ENCODE measurements around the gene MPI.
A peak's percentile ranks its signal among the peaks of the same experiment; 100 is the strongest.
"Not testable (repeated sequence)": the region's sequence is repeated elsewhere in the genome, so short reads cannot be mapped to it uniquely, and the experiment has no call there.

Gene MPI

GRCh38 chr15:74891469-74891868, 1.6 kb downstream of the MPI start:
- no peak for DNase-seq (ENCODE audit: low read depth)

DNA sequence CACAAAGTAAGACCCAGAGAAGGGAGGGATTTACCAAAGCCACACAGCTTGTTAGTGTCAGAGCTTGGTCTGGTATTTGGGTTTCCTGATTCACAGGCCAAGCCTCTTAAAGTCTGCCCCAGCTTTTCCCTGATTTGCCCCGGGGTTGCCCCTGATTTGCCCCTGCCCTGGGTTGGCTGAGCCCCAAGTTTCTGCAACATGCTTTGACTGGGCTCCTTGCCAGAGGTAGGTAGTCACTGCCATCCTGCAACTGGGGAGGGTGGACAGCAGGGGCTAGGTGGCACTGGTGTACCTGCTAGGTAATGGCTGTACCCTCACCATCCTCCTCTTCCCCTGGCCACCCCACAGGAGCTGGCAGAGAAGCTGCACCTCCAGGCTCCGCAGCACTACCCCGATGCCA, 2.5 kb downstream of the MPI start:
- no peak for DNase-seq (ENCODE audit: low read depth)

- DNase-seq (ENCODE audit: low read depth) = no peak
These were observed 3.1 kb downstream of the MPI start for GRCh38 chr15:74892931-74893330.

- no peak for DNase-seq (ENCODE audit: low read depth)
These were observed 3.8 kb downstream of the MPI start for GRCh38 chr15:74893627-74894026.

- not testable (repeated sequence) for DNase-seq (ENCODE audit: low read depth)
These were observed 4.5 kb downstream of the MPI start for GRCh38 chr15:74894383-74894782.

DNA sequence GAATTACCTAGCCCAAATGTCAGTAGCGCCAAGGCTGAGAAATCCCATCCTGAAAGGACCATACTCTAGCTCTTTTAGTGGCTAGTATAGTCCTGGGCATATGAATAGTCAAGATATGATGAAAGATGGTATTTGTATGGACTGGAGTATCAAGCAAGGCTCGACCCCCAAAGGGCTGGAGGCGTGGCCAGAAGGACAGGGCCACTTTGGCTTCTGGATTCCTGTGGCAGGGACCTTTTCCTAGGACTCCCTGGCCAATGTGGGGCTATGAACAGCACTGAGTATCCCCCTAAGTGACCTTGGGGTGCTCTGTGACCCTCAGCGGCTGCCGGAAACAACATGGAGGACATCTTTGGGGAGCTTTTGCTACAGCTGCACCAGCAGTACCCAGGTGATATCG, 6.0 kb downstream of the MPI start:
- no peak for DNase-seq (ENCODE audit: low read depth)

DNA sequence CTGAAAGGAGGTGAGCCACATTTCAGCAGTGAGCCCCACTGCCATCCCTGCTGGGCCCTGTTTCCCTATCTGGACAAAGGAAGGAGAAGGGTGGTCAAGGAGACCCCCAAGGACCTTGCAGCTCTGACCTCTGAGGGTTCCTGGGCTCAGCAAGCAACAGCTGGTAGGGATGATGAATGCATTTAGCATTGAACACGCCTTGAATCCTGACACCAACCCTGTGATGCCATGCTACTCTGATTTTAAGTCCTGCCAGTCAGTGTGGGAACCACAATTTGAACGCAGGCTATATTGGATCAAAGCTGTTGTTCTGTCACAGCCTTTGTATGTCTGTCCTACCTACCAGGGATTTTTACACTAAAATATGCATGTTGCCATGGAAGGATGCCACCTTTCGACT, 6.5 kb downstream of the MPI start:
- no peak for DNase-seq (ENCODE audit: low read depth)

DNA sequence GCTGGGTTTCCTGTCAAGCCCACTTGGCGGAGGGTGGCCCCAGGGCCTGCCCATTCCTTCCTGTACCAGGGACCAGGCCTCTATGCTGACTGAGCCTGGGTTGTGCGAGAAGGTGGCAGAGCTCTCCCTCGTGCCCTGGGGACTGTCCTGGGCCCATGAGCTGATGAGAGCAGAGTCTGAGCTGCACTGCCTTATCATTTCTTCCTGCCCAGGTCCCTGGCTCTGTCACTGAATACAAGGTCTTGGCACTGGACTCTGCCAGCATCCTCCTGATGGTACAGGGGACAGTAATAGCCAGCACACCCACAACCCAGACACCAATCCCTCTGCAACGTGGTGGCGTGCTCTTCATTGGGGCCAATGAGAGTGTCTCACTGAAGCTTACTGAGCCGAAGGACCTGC, 7.5 kb downstream of the MPI start:
- no peak for DNase-seq (ENCODE audit: low read depth)

GRCh38 chr15:74901612-74902063, 11.8 kb downstream of the MPI start:
- peak; percentile 27 for DNase-seq (ENCODE audit: low read depth)

DNA sequence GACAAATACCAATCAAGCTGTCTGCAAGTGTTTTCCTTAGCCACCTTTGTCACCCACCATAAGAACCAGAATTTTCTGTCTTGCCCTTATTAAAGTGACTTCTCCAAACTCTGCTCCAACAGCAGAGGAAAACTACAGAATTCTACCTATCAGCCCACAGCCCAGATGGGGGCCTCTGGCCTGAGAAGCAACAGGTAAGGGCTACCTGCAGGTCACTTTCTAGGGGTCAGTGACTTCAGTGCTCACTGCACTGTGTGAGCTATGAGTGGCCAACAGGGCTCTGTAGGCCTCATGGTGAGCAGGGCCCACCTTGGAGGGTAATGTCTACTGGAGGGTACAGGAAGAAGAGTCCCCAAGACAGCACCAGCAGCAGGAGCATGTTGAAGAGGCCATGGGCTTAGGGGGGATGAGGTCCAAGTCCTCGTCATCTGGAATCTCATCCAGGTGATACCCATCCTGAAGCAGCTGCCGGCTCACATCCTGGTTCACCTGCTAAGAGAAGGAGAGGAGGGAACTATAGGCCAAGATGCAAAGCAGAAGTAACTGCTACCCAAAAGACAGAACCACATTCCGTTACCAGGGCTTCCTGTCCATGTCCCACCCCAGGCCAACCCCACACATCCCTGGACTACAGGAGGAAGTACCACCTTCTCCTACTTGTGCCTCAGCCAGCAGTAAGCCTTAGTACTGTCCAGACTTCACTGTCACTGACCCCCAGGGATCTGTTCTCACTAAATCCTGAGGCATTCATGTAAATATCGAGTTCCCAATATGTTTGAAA, 12.6 kb downstream of the MPI start:
- no peak for DNase-seq (ENCODE audit: low read depth)

- no peak for DNase-seq (ENCODE audit: low read depth)
These were observed 13.8 kb downstream of the MPI start for GRCh38 chr15:74903676-74904075.

GRCh38 chr15:74904190-74904805, 14.5 kb downstream of the MPI start:
- DNase-seq (ENCODE audit: low read depth) = no peak

GRCh38 chr15:74906067-74906449, 16.2 kb downstream of the MPI start:
- no peak for DNase-seq (ENCODE audit: low read depth)

DNA sequence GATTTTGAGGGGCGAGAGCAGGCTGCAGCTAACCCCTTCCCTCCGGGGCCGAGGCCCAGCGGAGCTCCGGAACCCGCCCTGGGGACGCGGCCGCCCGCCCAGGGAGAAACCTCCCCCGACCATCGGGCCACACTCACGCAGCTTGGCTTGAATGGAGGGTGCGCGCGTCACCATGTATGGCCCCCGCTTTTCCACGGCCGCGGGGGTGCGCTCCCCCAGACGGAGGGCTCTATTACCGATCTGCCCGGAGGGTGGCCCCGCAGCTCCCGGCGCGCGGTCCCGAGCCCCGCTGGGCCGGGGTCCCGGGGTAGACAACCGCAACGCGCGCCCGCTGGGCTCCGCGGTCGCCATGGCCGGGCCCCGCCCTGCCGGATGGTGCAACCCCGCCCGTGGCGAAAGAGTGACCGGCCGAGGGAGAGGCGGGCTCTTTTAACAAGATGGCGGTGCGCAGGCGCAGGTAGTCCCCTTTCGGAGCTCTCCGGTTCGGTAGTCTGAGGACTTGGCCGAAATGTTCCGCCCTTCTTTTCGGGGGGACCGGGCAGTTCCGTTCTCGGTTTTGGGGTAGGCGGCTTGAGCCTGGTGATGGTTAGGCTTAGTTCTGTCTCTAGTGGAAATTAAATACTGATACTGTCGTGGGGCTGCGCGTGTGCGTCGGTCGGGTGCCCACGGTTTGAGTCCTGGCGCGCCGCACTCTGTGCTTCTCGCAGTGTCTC, 16.8 kb downstream of the MPI start, which contains the start of gene FAM219B:
FAM219B (minus strand) TSS at position 402 of the 713 bp plus-strand sequence; CDS start at position 351, 51 bp downstream.
- peak; percentile 74 for DNase-seq (ENCODE audit: low read depth)

GRCh38 chr15:74907163-74907870, 17.5 kb downstream of the MPI start:
- no peak for DNase-seq (ENCODE audit: low read depth)

DNA sequence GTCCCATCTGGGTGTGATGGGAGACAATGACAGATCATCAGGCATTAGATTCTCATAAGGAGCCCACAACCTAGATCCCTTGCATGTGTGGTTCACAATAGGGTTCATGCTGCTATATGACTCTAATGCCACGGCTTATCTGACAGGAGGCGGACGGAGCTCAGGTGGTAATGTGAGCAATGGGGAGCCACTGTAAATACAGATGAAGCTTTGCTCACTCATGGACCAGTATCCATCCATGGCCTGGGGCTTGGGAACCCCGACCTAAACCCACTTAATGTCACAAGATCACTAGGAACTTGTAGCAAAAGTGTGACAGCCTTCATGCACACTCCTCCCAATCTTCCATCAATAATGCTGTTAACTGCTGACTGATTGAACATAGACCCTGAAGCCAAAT, 18.8 kb downstream of the MPI start:
- DNase-seq (ENCODE audit: low read depth) = no peak

DNA sequence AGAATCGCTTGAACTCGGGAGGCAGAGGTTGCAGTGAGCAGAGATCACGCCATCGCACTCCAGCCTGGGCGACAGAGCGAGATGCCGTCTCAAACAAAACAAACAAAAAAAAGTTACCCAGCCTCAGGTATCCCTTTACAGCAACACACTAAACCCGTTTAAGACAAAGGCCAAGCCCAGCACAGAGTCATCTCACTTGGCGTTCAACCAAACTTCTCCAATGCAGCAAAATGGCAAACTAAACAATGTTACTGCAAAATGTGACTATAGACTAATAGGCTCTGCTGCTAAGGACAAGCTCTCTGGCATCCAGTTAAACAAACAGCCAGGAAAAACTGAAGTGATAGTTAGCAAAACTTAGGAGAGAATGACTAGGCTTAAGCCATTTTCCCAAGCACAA, 23.2 kb downstream of the MPI start:
- DNase-seq (ENCODE audit: low read depth) = no peak

DNA sequence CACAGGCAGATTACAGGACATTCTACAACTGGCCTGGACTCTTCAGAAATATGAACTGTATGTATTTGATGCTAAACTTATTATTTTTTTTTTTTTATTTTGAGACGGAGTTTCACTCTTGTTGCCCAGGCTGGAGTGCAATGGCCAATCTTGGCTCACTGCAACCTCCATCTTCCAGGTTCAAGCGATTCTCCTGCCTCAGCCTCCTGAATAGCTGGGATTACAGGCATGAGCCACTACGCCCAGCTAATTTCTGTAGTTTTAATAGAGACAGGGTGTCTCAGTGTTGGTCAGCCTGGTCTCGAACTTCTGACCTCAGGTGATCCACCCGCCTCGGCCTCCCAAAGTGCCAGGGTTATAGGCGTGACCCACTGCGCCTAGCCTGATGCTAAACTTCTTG, 24.0 kb downstream of the MPI start:
- not testable (repeated sequence) for DNase-seq (ENCODE audit: low read depth)

DNA sequence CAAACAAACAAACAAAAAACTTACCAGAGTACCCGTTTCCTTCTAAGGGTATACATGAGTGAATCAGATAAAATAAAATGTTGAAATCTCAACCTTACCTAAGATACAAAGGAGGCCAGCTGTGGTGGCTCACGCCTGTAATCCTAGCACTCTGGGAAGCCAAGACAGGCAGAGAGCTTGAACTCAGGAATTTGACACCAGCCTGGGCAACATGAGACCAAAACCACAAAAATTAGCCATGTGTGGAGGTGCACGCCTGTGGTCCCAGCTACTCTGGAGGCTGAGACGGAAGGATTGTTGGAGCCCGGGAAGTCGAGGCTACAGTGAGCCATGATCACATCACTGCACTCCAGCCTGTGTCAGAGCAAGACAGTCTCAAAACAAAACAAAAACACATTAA, 27.8 kb downstream of the MPI start:
- no peak for DNase-seq (ENCODE audit: low read depth)

DNA sequence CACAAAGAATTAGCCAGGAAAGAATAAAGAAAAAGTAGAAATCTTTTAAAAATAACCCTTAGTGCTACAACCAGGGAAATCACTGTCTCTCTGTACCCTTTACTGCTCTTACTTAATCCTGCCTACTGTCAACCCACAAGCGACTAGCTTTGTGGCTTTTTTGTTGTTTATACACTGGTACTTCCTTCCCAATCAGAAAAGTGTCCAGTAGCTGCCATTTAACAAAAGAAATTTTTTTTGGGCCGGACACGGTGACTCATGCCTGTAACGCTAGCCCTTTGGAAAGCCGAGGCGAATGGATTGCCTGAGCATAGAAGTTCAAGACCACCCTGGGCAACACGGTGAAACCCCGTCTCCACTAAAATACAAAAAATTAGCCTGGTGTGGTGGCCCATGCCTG, 30.6 kb downstream of the MPI start:
- no peak for DNase-seq (ENCODE audit: low read depth)

- no peak for DNase-seq (ENCODE audit: low read depth)
These were observed 34.7 kb downstream of the MPI start for GRCh38 chr15:74924525-74924924.

- DNase-seq (ENCODE audit: low read depth) = no peak
These were observed 38.9 kb downstream of the MPI start for GRCh38 chr15:74928771-74929198.
